Measurements from ENCODE around the gene TCP11L2. TPM values are rescaled to one million over a fixed set of nuclear protein-coding genes. Genes with fewer than 3 reads are reported as not detected.

TCP11L2 gene
- total and polyA plus RNA-seq, 2 of the 13 experiments (the other 11 are each of a cell fraction or from before 2014, with no cell fraction given) = 4.6 to 24.1 TPM

GRCh38 chr12:106357549-106358395 lies 55.2 kb downstream of the TCP11L2 start, which contains the start of gene POLR3B (continued):
- TF ChIP-seq CAMTA2 (CRISPR knock-in tag; IDR thresholded peaks at IDR 0.05; ENCODE audit: borderline replicate concordance) (peak; percentile 98; the same call in 1 of the 2 replicates), ZNF572 (CRISPR knock-in tag; IDR thresholded peaks at IDR 0.05) (peak; percentile 97), ZNF547 (CRISPR knock-in tag; IDR thresholded peaks at IDR 0.05) (peak; percentile 92), ATF6 (CRISPR knock-in tag; conservative IDR thresholded peaks at IDR 0.05) (no peak; the same call in 1 of the 2 replicates), DNMT1 (CRISPR knock-in tag; IDR thresholded peaks at IDR 0.05) (no peak), HOXA3 (CRISPR knock-in tag; IDR thresholded peaks at IDR 0.05) (peak; percentile 89), ETV6 (CRISPR knock-in tag; conservative IDR thresholded peaks at IDR 0.05) (peak; percentile 90; the same call in 1 of the 2 replicates), KMT2B (CRISPR knock-in tag; IDR thresholded peaks at IDR 0.05) (peak; percentile 96), SUZ12 (IDR thresholded peaks at IDR 0.05; ENCODE audit: low read depth, low read length) (no peak), ATM (IDR thresholded peaks at IDR 0.05; ENCODE audit: borderline replicate concordance) (no peak), MXD3 (CRISPR knock-in tag; IDR thresholded peaks at IDR 0.05) (peak; percentile 81; the same call in 1 of the 2 replicates), POLR2A (IDR thresholded peaks at IDR 0.05; ENCODE audit: insufficient read depth in 1 of 2, low read depth in 2 of 2, low read length in 2 of 2) (peak; percentile 87 to 89), SMAD9 (CRISPR knock-in tag; IDR thresholded peaks at IDR 0.05) (no peak), STAG1 (CRISPR knock-in tag; IDR thresholded peaks at IDR 0.05) (peak; percentile 73), REL (CRISPR knock-in tag; conservative IDR thresholded peaks at IDR 0.05) (0 out of 2 replicates have a peak, but pooled peaks have one; percentile 56), GRHL1 (CRISPR knock-in tag; conservative IDR thresholded peaks at IDR 0.05) (no peak), ZNF33A (CRISPR knock-in tag; IDR thresholded peaks at IDR 0.05; ENCODE audit: borderline replicate concordance) (no peak), AHR (CRISPR knock-in tag; IDR thresholded peaks at IDR 0.05) (peak; percentile 91; the same call in 1 of the 2 replicates)
- TF ChIP-seq, protein P1, sequence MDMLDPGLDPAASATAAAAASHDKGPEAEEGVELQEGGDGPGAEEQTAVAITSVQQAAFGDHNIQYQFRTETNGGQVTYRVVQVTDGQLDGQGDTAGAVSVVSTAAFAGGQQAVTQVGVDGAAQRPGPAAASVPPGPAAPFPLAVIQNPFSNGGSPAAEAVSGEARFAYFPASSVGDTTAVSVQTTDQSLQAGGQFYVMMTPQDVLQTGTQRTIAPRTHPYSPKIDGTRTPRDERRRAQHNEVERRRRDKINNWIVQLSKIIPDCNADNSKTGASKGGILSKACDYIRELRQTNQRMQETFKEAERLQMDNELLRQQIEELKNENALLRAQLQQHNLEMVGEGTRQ (IDR thresholded peaks at IDR 0.05; ENCODE audit: low read depth, low read length) = no peak
- TF ChIP-seq, protein P1 (CRISPR knock-in tag; IDR thresholded peaks at IDR 0.05; ENCODE audit: borderline replicate concordance) = no peak
- TF ChIP-seq, protein P2, sequence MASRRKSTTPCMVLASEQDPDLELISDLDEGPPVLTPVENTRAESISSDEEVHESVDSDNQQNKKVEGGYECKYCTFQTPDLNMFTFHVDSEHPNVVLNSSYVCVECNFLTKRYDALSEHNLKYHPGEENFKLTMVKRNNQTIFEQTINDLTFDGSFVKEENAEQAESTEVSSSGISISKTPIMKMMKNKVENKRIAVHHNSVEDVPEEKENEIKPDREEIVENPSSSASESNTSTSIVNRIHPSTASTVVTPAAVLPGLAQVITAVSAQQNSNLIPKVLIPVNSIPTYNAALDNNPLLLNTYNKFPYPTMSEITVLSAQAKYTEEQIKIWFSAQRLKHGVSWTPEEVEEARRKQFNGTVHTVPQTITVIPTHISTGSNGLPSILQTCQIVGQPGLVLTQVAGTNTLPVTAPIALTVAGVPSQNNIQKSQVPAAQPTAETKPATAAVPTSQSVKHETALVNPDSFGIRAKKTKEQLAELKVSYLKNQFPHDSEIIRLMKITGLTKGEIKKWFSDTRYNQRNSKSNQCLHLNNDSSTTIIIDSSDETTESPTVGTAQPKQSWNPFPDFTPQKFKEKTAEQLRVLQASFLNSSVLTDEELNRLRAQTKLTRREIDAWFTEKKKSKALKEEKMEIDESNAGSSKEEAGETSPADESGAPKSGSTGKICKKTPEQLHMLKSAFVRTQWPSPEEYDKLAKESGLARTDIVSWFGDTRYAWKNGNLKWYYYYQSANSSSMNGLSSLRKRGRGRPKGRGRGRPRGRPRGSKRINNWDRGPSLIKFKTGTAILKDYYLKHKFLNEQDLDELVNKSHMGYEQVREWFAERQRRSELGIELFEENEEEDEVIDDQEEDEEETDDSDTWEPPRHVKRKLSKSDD (CRISPR knock-in tag; IDR thresholded peaks at IDR 0.05; ENCODE audit: low read depth) = peak; percentile 63
